Measurements from ENCODE around the gene MMP14. TPM values are rescaled to one million over a fixed set of nuclear protein-coding genes. Genes with fewer than 3 reads are reported as not detected.

The MMP14 gene
- total and polyA plus RNA-seq, 2 of the 13 experiments (the other 11 are each of a cell fraction or from before 2014, with no cell fraction given): 5.2 to 9.8 TPM

DNA sequence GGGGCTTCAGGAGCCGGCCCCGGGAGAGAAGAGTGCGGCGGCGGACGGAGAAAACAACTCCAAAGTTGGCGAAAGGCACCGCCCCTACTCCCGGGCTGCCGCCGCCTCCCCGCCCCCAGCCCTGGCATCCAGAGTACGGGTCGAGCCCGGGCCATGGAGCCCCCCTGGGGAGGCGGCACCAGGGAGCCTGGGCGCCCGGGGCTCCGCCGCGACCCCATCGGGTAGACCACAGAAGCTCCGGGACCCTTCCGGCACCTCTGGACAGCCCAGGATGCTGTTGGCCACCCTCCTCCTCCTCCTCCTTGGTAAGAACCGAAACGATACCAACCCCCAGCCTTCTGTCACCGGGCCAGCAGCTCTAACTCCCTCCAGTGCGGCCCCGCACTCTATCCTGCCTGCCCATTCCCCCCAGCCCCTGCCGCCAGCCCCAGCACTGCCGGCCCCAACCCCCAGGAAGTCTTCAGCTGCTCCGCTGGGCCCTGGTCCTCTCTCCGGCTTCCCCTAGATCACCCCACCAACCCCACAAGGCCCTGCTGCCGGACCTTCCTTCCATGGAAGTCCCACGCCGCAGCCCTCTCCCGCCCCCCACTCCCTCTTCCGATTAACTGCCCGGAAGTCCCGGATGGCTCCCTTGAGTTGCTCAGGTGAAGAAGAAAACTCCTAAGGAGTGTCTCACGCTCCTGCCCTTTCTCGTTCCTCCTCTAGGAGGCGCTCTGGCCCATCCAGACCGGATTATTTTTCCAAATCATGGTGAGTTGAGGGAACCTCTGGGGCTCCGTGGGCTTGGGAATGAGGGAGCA lies 35.8 kb downstream of the MMP14 start (continued):
- TF ChIP-seq, protein P1, sequence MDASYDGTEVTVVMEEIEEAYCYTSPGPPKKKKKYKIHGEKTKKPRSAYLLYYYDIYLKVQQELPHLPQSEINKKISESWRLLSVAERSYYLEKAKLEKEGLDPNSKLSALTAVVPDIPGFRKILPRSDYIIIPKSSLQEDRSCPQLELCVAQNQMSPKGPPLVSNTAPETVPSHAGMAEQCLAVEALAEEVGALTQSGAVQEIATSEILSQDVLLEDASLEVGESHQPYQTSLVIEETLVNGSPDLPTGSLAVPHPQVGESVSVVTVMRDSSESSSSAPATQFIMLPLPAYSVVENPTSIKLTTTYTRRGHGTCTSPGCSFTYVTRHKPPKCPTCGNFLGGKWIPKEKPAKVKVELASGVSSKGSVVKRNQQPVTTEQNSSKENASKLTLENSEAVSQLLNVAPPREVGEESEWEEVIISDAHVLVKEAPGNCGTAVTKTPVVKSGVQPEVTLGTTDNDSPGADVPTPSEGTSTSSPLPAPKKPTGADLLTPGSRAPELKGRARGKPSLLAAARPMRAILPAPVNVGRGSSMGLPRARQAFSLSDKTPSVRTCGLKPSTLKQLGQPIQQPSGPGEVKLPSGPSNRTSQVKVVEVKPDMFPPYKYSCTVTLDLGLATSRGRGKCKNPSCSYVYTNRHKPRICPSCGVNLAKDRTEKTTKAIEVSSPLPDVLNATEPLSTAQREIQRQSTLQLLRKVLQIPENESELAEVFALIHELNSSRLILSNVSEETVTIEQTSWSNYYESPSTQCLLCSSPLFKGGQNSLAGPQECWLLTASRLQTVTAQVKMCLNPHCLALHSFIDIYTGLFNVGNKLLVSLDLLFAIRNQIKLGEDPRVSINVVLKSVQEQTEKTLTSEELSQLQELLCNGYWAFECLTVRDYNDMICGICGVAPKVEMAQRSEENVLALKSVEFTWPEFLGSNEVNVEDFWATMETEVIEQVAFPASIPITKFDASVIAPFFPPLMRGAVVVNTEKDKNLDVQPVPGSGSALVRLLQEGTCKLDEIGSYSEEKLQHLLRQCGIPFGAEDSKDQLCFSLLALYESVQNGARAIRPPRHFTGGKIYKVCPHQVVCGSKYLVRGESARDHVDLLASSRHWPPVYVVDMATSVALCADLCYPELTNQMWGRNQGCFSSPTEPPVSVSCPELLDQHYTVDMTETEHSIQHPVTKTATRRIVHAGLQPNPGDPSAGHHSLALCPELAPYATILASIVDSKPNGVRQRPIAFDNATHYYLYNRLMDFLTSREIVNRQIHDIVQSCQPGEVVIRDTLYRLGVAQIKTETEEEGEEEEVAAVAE (CRISPR knock-in tag; IDR thresholded peaks at IDR 0.05; ENCODE audit: borderline replicate concordance): 0 out of 2 replicates have a peak, but pooled peaks have one; percentile 52
- TF ChIP-seq ZBTB38 (CRISPR knock-in tag; IDR thresholded peaks at IDR 0.05) (no peak; the same call in 1 of the 2 replicates), TCF12 (IDR thresholded peaks at IDR 0.05) (no peak), TCF12 (CRISPR knock-in tag; IDR thresholded peaks at IDR 0.05) (no peak; the same call in none of the 2 replicates), ZNF264 (CRISPR knock-in tag; IDR thresholded peaks at IDR 0.05) (peak; percentile 73; the same call in 1 of the 2 replicates), MAFK (conservative IDR thresholded peaks at IDR 0.05 in 1 of 2, IDR thresholded peaks at IDR 0.05 in 1 of 2; ENCODE audit: low read length in 2 of 2) (no peak)
